Kidney epithelial cell (primary cell): ENCODE measurements around the gene TNS2. TPM values are rescaled to one million over a fixed set of nuclear protein-coding genes. Genes with fewer than 3 reads are reported as not detected.
"Not testable (repeated sequence)": the region's sequence is repeated elsewhere in the genome, so short reads cannot be mapped to it uniquely, and the experiment has no call there.

Experiments
- DNase-seq: peaks from one replicate; pipeline ENCODE4 v3.0.0-alpha.2; 2010; ENCODE audit warnings: low read depth
- H3K27me3 ChIP-seq: 2 replicates; pipeline ENCODE4 v1.6.0; 2011; ENCODE audit warnings: low read length; ENCODE audit not compliant: control insufficient read depth, insufficient read depth
- H3K36me3 ChIP-seq: 2 replicates; pipeline ENCODE4 v1.5.1; 2011; ENCODE audit warnings: low read length; ENCODE audit not compliant: control insufficient read depth, insufficient read depth
- H3K4me3 ChIP-seq: 2 replicates; pipeline ENCODE4 v1.5.1; 2011; ENCODE audit warnings: low read depth, mild to moderate bottlenecking, control low read depth, low read length
- CTCF ChIP-seq: IDR thresholded peaks from 2 replicates; pipeline ENCODE4 v1.5.1; 2011; ENCODE audit warnings: mild to moderate bottlenecking, moderate library complexity, low read length, control low read depth, inconsistent platforms; ENCODE audit not compliant: insufficient read depth, poor library complexity, severe bottlenecking
- total RNA-seq: library from RNA; depleted of rRNA; stranded (reverse); fragments of >200 nt; gene quantifications from 2 replicates; pipeline ENCODE4 v1.2.3, GENCODE V29; 2015

Gene TNS2
- total RNA-seq, 1 donor from 2014 or later: 3.8 TPM

GRCh38 chr12:53006810-53007309 lies 43.0 kb upstream of the TNS2 start:
- Histone ChIP-seq H3K36me3 (no peaks in the 10 kb centered on the region), H3K27me3 (no peaks in the 10 kb centered on the region), H3K4me3 (peak overlapping the region; percentile 100)
- DNase-seq: no peak
- no peak for TF ChIP-seq CTCF

GRCh38 chr12:53007343-53007742 lies 42.5 kb upstream of the TNS2 start:
- DNase-seq: no peak

GRCh38 chr12:53008760-53009159 lies 41.1 kb upstream of the TNS2 start:
- H3K36me3 ChIP-seq, DNase-seq, H3K27me3 ChIP-seq, H3K4me3 ChIP-seq: not testable (repeated sequence)

More at GRCh38 chr12:53007343-53007742, 42.5 kb upstream of the TNS2 start:
- Histone ChIP-seq H3K27me3 (no peaks in the 10 kb centered on the region), H3K4me3 (peak overlapping the region; percentile 100), H3K36me3 (no peaks in the 10 kb centered on the region)
- TF ChIP-seq CTCF: no peak

GRCh38 chr12:53010955-53011354 lies 38.9 kb upstream of the TNS2 start:
- TF ChIP-seq CTCF: no peak
- no peak for DNase-seq
- Histone ChIP-seq H3K36me3 (no peaks in the 10 kb centered on the region), H3K4me3 (no peak overlapping the region), H3K27me3 (no peaks in the 10 kb centered on the region)

GRCh38 chr12:53011889-53012288 lies 38.0 kb upstream of the TNS2 start:
- H3K36me3 ChIP-seq: no peaks in the 10 kb centered on the region
- H3K4me3 ChIP-seq: no peak overlapping the region
- DNase-seq: no peak
- H3K27me3 ChIP-seq: no peaks in the 10 kb centered on the region
- TF ChIP-seq CTCF: no peak

- no peak for TF ChIP-seq CTCF
- H3K36me3 ChIP-seq: no peaks in the 10 kb centered on the region
These were observed 36.9 kb upstream of the TNS2 start for GRCh38 chr12:53012928-53013327.

GRCh38 chr12:53014709-53015108 lies 35.2 kb upstream of the TNS2 start:
- no peak for TF ChIP-seq CTCF
- no peaks in the 10 kb centered on the region for H3K36me3 ChIP-seq
- no peak overlapping the region for H3K4me3 ChIP-seq
- DNase-seq: no peak
- H3K27me3 ChIP-seq: no peaks in the 10 kb centered on the region

More at GRCh38 chr12:53012928-53013327, 36.9 kb upstream of the TNS2 start:
- DNase-seq: no peak
- no peaks in the 10 kb centered on the region for H3K27me3 ChIP-seq
- no peak overlapping the region for H3K4me3 ChIP-seq
